ENCODE data around the gene ATG14.

- TF ChIP-seq CCDC6 (CRISPR knock-in tag; IDR thresholded peaks at IDR 0.05), result no peak
- no peak for TF ChIP-seq HMG20B (CRISPR knock-in tag; conservative IDR thresholded peaks at IDR 0.05)
- no peak for TF ChIP-seq GABPA (IDR thresholded peaks at IDR 0.05; ENCODE audit: low read depth, low read length)
- TF ChIP-seq GABPA (CRISPR knock-in tag; IDR thresholded peaks at IDR 0.05; ENCODE audit: low read depth), result no peak
- no peak for TF ChIP-seq POLR2AphosphoS5 (IDR thresholded peaks at IDR 0.05; ENCODE audit: low read depth, low read length)
- no peak for TF ChIP-seq SUZ12 (IDR thresholded peaks at IDR 0.05; ENCODE audit: low read depth, low read length)
- no peak for TF ChIP-seq EZH2 (conservative IDR thresholded peaks at IDR 0.05; ENCODE audit: low read depth, low read length)
- TF ChIP-seq RBFOX2 (IDR thresholded peaks at IDR 0.05; ENCODE audit: low read depth, low read length), result no peak
- TF ChIP-seq USF2 (IDR thresholded peaks at IDR 0.05; ENCODE audit: low read depth, low read length), result no peak
- no peak for TF ChIP-seq USF2 (CRISPR knock-in tag; IDR thresholded peaks at IDR 0.05; ENCODE audit: borderline replicate concordance)
- no peak for TF ChIP-seq HDAC6 (IDR thresholded peaks at IDR 0.05; ENCODE audit: low read depth, low read length)
- no peak for TF ChIP-seq IKZF5 (CRISPR knock-in tag; IDR thresholded peaks at IDR 0.05)
- no peak for TF ChIP-seq DNMT3B (CRISPR knock-in tag; conservative IDR thresholded peaks at IDR 0.05)
- no peak for TF ChIP-seq TAF1 (CRISPR knock-in tag; IDR thresholded peaks at IDR 0.05)
- no peak for TF ChIP-seq NR2C2 (CRISPR knock-in tag; IDR thresholded peaks at IDR 0.05; ENCODE audit: borderline replicate concordance)
Observed at GRCh38 chr14:55450124-55450523, 38.5 kb upstream of the ATG14 start.

All from HepG2 (cell line).